PFSK-1 (cell line): Measurements from ENCODE around the gene SLC1A5.

Source experiments
- FOXP2 ChIP-seq: optimal IDR thresholded peaks from 2 replicates; pipeline ENCODE3; 2011; ENCODE audit warnings: borderline replicate concordance, control low read depth, inconsistent platforms; ENCODE audit not compliant: insufficient read depth; ENCODE audit errors: extremely low read length, extremely low read depth
- POLR2AphosphoS5 ChIP-seq: IDR thresholded peaks from 2 replicates; pipeline ENCODE4 v1.6.1; 2012; ENCODE audit warnings: low read depth, mild to moderate bottlenecking, control low read depth, low read length, moderate library complexity
- SIN3A ChIP-seq: IDR thresholded peaks from 2 replicates; pipeline ENCODE4 v1.6.1; 2012; ENCODE audit warnings: mild to moderate bottlenecking, low read length, moderate library complexity, borderline replicate concordance; ENCODE audit not compliant: insufficient read depth
- TAF1 ChIP-seq: IDR thresholded peaks from 2 replicates; pipeline ENCODE4 v1.6.1; 2012; ENCODE audit warnings: low read length, control low read depth, borderline replicate concordance; ENCODE audit not compliant: insufficient read depth
- TF ChIP-seq, protein P1 (sequence below), 2 experiments: IDR thresholded peaks; 2 replicates each; pipeline versions ENCODE4 v1.6.1 to v1.8.0; 2011 to 2012; ENCODE audit warnings: low read depth in 2 of 2, low read length in 2 of 2, control low read depth in 1 of 2, inconsistent platforms in 1 of 2, mild to moderate bottlenecking in 1 of 2, moderate library complexity in 1 of 2; ENCODE audit not compliant: insufficient read depth in 1 of 2

SLC1A5 gene

GRCh38 chr19:46776927-46777911 lies 11.2 kb downstream of the SLC1A5 start:
- TF ChIP-seq SIN3A = no peak

DNA sequence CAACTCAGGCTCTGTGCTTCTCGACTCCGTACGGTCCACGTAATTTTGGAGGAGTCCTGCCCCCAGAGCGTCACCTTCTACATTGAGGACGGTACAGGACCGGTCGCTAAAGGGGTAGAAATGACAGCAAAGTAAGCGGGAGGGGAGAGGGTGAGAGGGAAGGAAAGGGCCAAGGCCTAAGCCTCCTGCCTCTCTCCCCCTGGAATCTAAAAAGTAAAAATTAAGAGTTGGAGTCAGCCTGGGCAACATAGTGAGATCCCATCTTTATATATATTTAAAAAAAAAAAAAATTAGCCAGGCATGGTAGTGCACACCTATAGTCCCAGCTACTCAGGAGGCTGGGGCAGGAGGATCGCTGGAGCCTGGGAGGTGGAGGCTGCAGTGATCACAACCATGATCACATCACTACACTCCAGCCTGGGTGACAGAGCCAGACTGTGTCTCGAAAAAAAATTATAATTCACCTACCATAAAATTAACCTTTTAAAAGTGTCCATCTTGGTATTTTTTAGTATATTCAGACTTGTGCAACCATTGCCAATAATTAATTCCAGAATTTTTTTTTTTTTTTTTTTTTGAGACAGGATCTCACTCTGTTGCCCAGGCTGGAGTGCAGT lies 12.6 kb downstream of the SLC1A5 start:
- TF ChIP-seq SIN3A (no peak), FOXP2 (no peak), POLR2AphosphoS5 (no peak), TAF1 (no peak)
- TF ChIP-seq, protein P1, sequence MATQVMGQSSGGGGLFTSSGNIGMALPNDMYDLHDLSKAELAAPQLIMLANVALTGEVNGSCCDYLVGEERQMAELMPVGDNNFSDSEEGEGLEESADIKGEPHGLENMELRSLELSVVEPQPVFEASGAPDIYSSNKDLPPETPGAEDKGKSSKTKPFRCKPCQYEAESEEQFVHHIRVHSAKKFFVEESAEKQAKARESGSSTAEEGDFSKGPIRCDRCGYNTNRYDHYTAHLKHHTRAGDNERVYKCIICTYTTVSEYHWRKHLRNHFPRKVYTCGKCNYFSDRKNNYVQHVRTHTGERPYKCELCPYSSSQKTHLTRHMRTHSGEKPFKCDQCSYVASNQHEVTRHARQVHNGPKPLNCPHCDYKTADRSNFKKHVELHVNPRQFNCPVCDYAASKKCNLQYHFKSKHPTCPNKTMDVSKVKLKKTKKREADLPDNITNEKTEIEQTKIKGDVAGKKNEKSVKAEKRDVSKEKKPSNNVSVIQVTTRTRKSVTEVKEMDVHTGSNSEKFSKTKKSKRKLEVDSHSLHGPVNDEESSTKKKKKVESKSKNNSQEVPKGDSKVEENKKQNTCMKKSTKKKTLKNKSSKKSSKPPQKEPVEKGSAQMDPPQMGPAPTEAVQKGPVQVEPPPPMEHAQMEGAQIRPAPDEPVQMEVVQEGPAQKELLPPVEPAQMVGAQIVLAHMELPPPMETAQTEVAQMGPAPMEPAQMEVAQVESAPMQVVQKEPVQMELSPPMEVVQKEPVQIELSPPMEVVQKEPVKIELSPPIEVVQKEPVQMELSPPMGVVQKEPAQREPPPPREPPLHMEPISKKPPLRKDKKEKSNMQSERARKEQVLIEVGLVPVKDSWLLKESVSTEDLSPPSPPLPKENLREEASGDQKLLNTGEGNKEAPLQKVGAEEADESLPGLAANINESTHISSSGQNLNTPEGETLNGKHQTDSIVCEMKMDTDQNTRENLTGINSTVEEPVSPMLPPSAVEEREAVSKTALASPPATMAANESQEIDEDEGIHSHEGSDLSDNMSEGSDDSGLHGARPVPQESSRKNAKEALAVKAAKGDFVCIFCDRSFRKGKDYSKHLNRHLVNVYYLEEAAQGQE (IDR thresholded peaks at IDR 0.05; ENCODE audit: insufficient read depth in 1 of 2, low read depth in 2 of 2, low read length in 2 of 2) = no peak

DNA sequence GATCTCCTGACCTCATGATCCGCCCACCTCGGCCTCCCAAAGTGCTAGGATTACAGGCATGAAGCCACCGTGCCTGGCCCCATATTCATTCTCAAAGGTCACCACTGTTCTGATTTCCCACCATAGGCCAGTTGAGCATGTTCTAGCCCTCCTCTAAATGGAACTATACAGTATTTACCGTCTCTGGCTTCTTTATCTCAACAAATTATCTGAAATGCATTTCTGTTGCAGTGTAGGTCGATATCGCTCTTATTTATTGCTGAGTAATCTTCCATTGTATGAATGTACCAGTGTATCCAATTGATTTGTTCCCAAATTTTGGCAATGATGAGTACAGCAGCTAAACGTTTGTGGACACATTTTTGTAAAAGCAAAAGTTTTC lies 15.4 kb downstream of the SLC1A5 start:
- TF ChIP-seq POLR2AphosphoS5 (no peak), SIN3A (no peak), TAF1 (no peak), FOXP2 (no peak)
- TF ChIP-seq, protein P1 (IDR thresholded peaks at IDR 0.05; ENCODE audit: insufficient read depth in 1 of 2, low read depth in 2 of 2, low read length in 2 of 2) = no peak

GRCh38 chr19:46772170-46773017 lies 16.0 kb downstream of the SLC1A5 start:
- TF ChIP-seq SIN3A (no peak), TAF1 (no peak), POLR2AphosphoS5 (no peak), FOXP2 (no peak)
- TF ChIP-seq, protein P1 (IDR thresholded peaks at IDR 0.05; ENCODE audit: insufficient read depth in 1 of 2, low read depth in 2 of 2, low read length in 2 of 2) = no peak

- TF ChIP-seq TAF1 (no peak), POLR2AphosphoS5 (no peak), SIN3A (no peak), FOXP2 (no peak)
- TF ChIP-seq, protein P1 (IDR thresholded peaks at IDR 0.05; ENCODE audit: insufficient read depth in 1 of 2, low read depth in 2 of 2, low read length in 2 of 2) = no peak
These were observed 21.7 kb downstream of the SLC1A5 start for GRCh38 chr19:46766569-46767317.
